Stimulated activated naive CD4-positive, alpha-beta T cell treated with Interleukin-2 at 50 U/mL for 16 hours (primary cell): ENCODE measurements around the gene TPM4.

Experiments
- DNase-seq: peaks from one replicate; lab custom pipeline; 2025; lab: John Stamatoyannopoulos, UW

Gene TPM4

GRCh38 chr19:16041991-16042386 lies 34.3 kb upstream of the TPM4 start:
- DNase-seq = no peak

- no peak for DNase-seq
Measured at GRCh38 chr19:16042533-16043085, 33.7 kb upstream of the TPM4 start.

- no peak for DNase-seq
Measured at GRCh38 chr19:16043156-16043757, 33.0 kb upstream of the TPM4 start.

- no peak for DNase-seq
Measured at GRCh38 chr19:16044746-16045145, 31.5 kb upstream of the TPM4 start.

GRCh38 chr19:16045171-16045570 lies 31.1 kb upstream of the TPM4 start:
- no peak for DNase-seq

- DNase-seq = no peak
Measured at GRCh38 chr19:16045893-16046292, 30.4 kb upstream of the TPM4 start.

GRCh38 chr19:16048583-16048982 lies 27.7 kb upstream of the TPM4 start:
- DNase-seq = no peak

GRCh38 chr19:16051254-16052025 lies 24.9 kb upstream of the TPM4 start:
- DNase-seq = peak; percentile 29

GRCh38 chr19:16052353-16052752 lies 23.9 kb upstream of the TPM4 start:
- no peak for DNase-seq

GRCh38 chr19:16057062-16057461 lies 19.2 kb upstream of the TPM4 start:
- no peak for DNase-seq

- no peak for DNase-seq
Measured at GRCh38 chr19:16060294-16060693, 16.0 kb upstream of the TPM4 start.

- DNase-seq = no peak
Measured at GRCh38 chr19:16061943-16062342, 14.4 kb upstream of the TPM4 start.

GRCh38 chr19:16062789-16063188 lies 13.5 kb upstream of the TPM4 start:
- peak; percentile 58 for DNase-seq

- no peak for DNase-seq
Measured at GRCh38 chr19:16064209-16064889, 11.9 kb upstream of the TPM4 start.

- peak; percentile 35 for DNase-seq
Measured at GRCh38 chr19:16066611-16067104, 9.6 kb upstream of the TPM4 start.

- no peak for DNase-seq
Measured at GRCh38 chr19:16067205-16067938, 8.9 kb upstream of the TPM4 start.

- DNase-seq = no peak
Measured at GRCh38 chr19:16068696-16069259, 7.5 kb upstream of the TPM4 start.

GRCh38 chr19:16069813-16070365 lies 6.4 kb upstream of the TPM4 start:
- DNase-seq = no peak

GRCh38 chr19:16070366-16070990 lies 5.8 kb upstream of the TPM4 start:
- peak; percentile 83 for DNase-seq

- no peak for DNase-seq
Measured at GRCh38 chr19:16071072-16071691, 5.1 kb upstream of the TPM4 start.
